OCI-LY7 (cell line): ENCODE data around the gene TPMT. TPM values are rescaled to one million over a fixed set of nuclear protein-coding genes. Genes with fewer than 3 reads are reported as not detected.
"Not testable (repeated sequence)": the region's sequence is repeated elsewhere in the genome, so short reads cannot be mapped to it uniquely, and the experiment has no call there.

Experiments used
- BruUV-seq: library from RNA; stranded (reverse); fragments of 400-500 nt; replicated peaks from 2 replicates; lab custom pipeline; 2021; lab: Mats Ljungman, UMichigan
- CTCF ChIA-PET: fragments of 300-600 bp; sonication (Branson Sonifier 250); formaldehyde crosslinking; loops from one replicate; lab custom pipeline; 2022; ENCODE audit warnings: antibody characterized with exemption; ENCODE audit not compliant: unreplicated experiment; lab: Charles Lee
- POLR2A ChIA-PET: fragments of 300-600 bp; sonication (Branson Sonifier 250); formaldehyde crosslinking; loops from one replicate; lab custom pipeline; 2022; ENCODE audit warnings: antibody characterized with exemption; lab: Charles Lee
- DNase-seq: peaks from one replicate; pipeline ENCODE4 v3.0.0-alpha.2; 2015; ENCODE audit warnings: low spot score
- H2AFZ ChIP-seq: fragments of 200-600 bp; sonication (generic), shearing (Covaris generic); 2 replicates; pipeline ENCODE4 v1.6.1; 2014; ENCODE audit warnings: mild to moderate bottlenecking, antibody characterized with exemption, low read length, moderate library complexity
- H3K27ac ChIP-seq: fragments of 200-600 bp; sonication (generic); 2 replicates; pipeline ENCODE4 v1.5.1; 2014; ENCODE audit warnings: mixed run types, low read depth, mild to moderate bottlenecking, moderate library complexity, low read length, inconsistent platforms; ENCODE audit not compliant: poor library complexity, severe bottlenecking
- H3K36me3 ChIP-seq: fragments of 200-600 bp; sonication (generic); 2 replicates; pipeline ENCODE4 v1.6.1; 2014; ENCODE audit warnings: mild to moderate bottlenecking, antibody characterized with exemption, low read length, moderate library complexity, mixed read lengths; ENCODE audit not compliant: insufficient read depth
- H3K4me1 ChIP-seq: fragments of 200-600 bp; sonication (generic); 2 replicates; pipeline ENCODE4 v1.5.1; 2014; ENCODE audit warnings: mild to moderate bottlenecking, low read length; ENCODE audit not compliant: insufficient read depth, poor library complexity, severe bottlenecking
- H3K4me2 ChIP-seq: fragments of 200-600 bp; sonication (generic); 2 replicates; pipeline ENCODE4 v1.6.1; 2014; ENCODE audit warnings: mild to moderate bottlenecking, low read length
- H3K4me3 ChIP-seq: fragments of 200-600 bp; sonication (generic); 2 replicates; pipeline ENCODE4 v1.5.1; 2014; ENCODE audit warnings: mild to moderate bottlenecking, low read depth, low read length; ENCODE audit not compliant: poor library complexity, severe bottlenecking
- H3K79me2 ChIP-seq: fragments of 200-600 bp; sonication (generic); 2 replicates; pipeline ENCODE4 v1.6.1; 2016; ENCODE audit warnings: low read depth, mild to moderate bottlenecking, low read length, moderate library complexity, mixed read lengths; ENCODE audit not compliant: insufficient read depth
- H3K9me2 ChIP-seq: fragments of 200-600 bp; sonication (generic); 2 replicates; pipeline ENCODE4 v1.6.1; 2016; ENCODE audit warnings: mild to moderate bottlenecking, low read length, mixed read lengths; ENCODE audit not compliant: insufficient read depth
- H3K9me3 ChIP-seq: fragments of 200-600 bp; sonication (generic); 2 replicates; pipeline ENCODE4 v1.6.1; 2014; ENCODE audit warnings: mild to moderate bottlenecking, mixed run types, low read length, mixed read lengths
- H4K20me1 ChIP-seq: fragments of 200-600 bp; sonication (generic); 2 replicates; pipeline ENCODE4 v1.6.1; 2014; ENCODE audit warnings: mild to moderate bottlenecking, antibody characterized with exemption, low read length, moderate library complexity, mixed read lengths; ENCODE audit not compliant: insufficient read depth
- CTCF ChIP-seq: fragments of 200-600 bp; sonication (generic); conservative IDR thresholded peaks from 2 replicates; pipeline ENCODE4 v1.5.1; 2014; ENCODE audit warnings: mild to moderate bottlenecking, antibody characterized with exemption, low read length, moderate library complexity, mixed read lengths
- EZH2phosphoT487 ChIP-seq: fragments of 200-600 bp; sonication (generic); IDR thresholded peaks from 2 replicates; pipeline ENCODE4 v1.6.1; 2018; ENCODE audit warnings: low read depth, borderline replicate concordance, mild to moderate bottlenecking, mixed run types, antibody characterized with exemption, low read length, moderate library complexity, mixed read lengths
- intact Hi-C: fragments of 100-400 bp; cut with micrococcal nuclease; formaldehyde crosslinking; loops from one replicate; pipeline ENCODE4 v1.10.0; 2022; ENCODE audit not compliant: unreplicated experiment
- total RNA-seq, 2 experiments: library from RNA; depleted of rRNA in 1 of 2; stranded (reverse); fragments of >200 nt in 1 of 2; shearing (Covaris generic) in 1 of 2; gene quantifications; 2 replicates each; pipeline ENCODE4 v1.2.3, GENCODE V29; 2014 to 2022

The TPMT gene
- total RNA-seq, 2 experiments from 2014 or later, result 6.0 to 8.4 TPM

GRCh38 chr6:18151391-18151790 lies 3.5 kb downstream of the TPMT start:
- H3K79me2 ChIP-seq, DNase-seq, H3K9me3 ChIP-seq, BruUV-seq, H4K20me1 ChIP-seq, H3K27ac ChIP-seq, H3K9me2 ChIP-seq, CTCF ChIA-PET, H3K4me3 ChIP-seq, H2AFZ ChIP-seq, H3K4me2 ChIP-seq: not testable (repeated sequence)
- POLR2A ChIA-PET, result interaction anchor here (1.8 kb wide), 1 partner anchor 10 kb away, joined by 5 read pairs; no protein-coding TSS in a partner anchor
- Histone ChIP-seq H3K4me1 (peaks cover 20% of the 10 kb centered on the region), H3K36me3 (peaks cover 15% of the 10 kb centered on the region; the same call in 1 of the 2 replicates)
- intact Hi-C loops, result loop anchor here (10.0 kb wide), 2 partner anchors 353 to 1637 kb away; no protein-coding TSS in a partner anchor

GRCh38 chr6:18148304-18149025 lies 6.4 kb downstream of the TPMT start:
- TF ChIP-seq EZH2phosphoT487, result no peak
- no peak for TF ChIP-seq CTCF
- no TSS peak for BruUV-seq
- Histone ChIP-seq H3K4me3 (no peak overlapping the region), H3K4me1 (peaks cover 7% of the 10 kb centered on the region), H3K4me2 (no peak overlapping the region), H3K79me2 (peaks cover 2% of the 10 kb centered on the region; the same call in 1 of the 2 replicates), H3K27ac (no peak overlapping the region), H3K36me3 (peaks cover 14% of the 10 kb centered on the region; the same call in 1 of the 2 replicates), H3K9me2 (no peaks in the 10 kb centered on the region), H3K9me3 (no peaks in the 10 kb centered on the region), H4K20me1 (no peaks in the 10 kb centered on the region), H2AFZ (no peak overlapping the region)
- ChIA-PET CTCF (interaction anchor here (0.6 kb wide), 1 partner anchor 412 kb away, joined by 4 read pairs; no protein-coding TSS in a partner anchor), POLR2A (no interaction called here)
- intact Hi-C loops, result no loop called here
- no peak for DNase-seq

- Histone ChIP-seq H3K4me3 (no peak overlapping the region), H3K79me2 (no peaks in the 10 kb centered on the region), H3K27ac (no peak overlapping the region), H2AFZ (no peak overlapping the region), H3K4me1 (no peaks in the 10 kb centered on the region), H4K20me1 (no peaks in the 10 kb centered on the region), H3K9me2 (no peaks in the 10 kb centered on the region), H3K36me3 (peaks cover 21% of the 10 kb centered on the region), H3K9me3 (no peaks in the 10 kb centered on the region), H3K4me2 (no peak overlapping the region)
- DNase-seq, result no peak
- ChIA-PET POLR2A (interaction anchor here (0.7 kb wide), 1 partner anchor 340 kb away, joined by 3 read pairs; no protein-coding TSS in a partner anchor), CTCF (no interaction called here)
- BruUV-seq, result no TSS peak
- intact Hi-C loops, result no loop called here
- TF ChIP-seq CTCF, result no peak
- no peak for TF ChIP-seq EZH2phosphoT487
Measured at GRCh38 chr6:18147616-18148015, 7.3 kb downstream of the TPMT start.
